MM.1S (cell line): ENCODE results near the gene USP49.

Source experiments
- DNase-seq: peaks from one replicate; pipeline ENCODE4 v3.0.0-alpha.2; 2015
- H2AFZ ChIP-seq: fragments of 300-600 bp; sonication (generic); 2 replicates; pipeline ENCODE4 v1.6.0; 2016; ENCODE audit warnings: antibody characterized with exemption, low read length
- H3F3A ChIP-seq: fragments of 300-600 bp; sonication (generic); 2 replicates; pipeline ENCODE4 v1.6.1; 2016; ENCODE audit warnings: mild to moderate bottlenecking, antibody characterized with exemption, low read length, moderate library complexity, mixed read lengths; ENCODE audit not compliant: insufficient read depth
- H3K27ac ChIP-seq: fragments of 300-600 bp; sonication (generic); 2 replicates; pipeline ENCODE4 v1.5.1; 2016; ENCODE audit warnings: mild to moderate bottlenecking, low read length
- H3K27me3 ChIP-seq: fragments of 300-600 bp; sonication (generic); replicated peaks from 2 replicates; pipeline ENCODE4 v1.6.0; 2016; ENCODE audit warnings: low read length; ENCODE audit not compliant: insufficient read depth
- H3K36me3 ChIP-seq: fragments of 300-600 bp; sonication (generic); replicated peaks from 2 replicates; pipeline ENCODE4 v1.6.1; 2016; ENCODE audit warnings: mild to moderate bottlenecking, low read length, mixed read lengths; ENCODE audit not compliant: insufficient read depth
- H3K4me1 ChIP-seq: fragments of 300-600 bp; sonication (generic); 2 replicates; pipeline ENCODE4 v1.6.1; 2016; ENCODE audit warnings: low read length, mixed read lengths
- H3K4me2 ChIP-seq: fragments of 300-600 bp; sonication (generic); 2 replicates; pipeline ENCODE4 v1.6.0; 2016; ENCODE audit warnings: low read depth, low read length
- H3K4me3 ChIP-seq: fragments of 300-600 bp; sonication (generic); 2 replicates; pipeline ENCODE4 v1.5.1; 2016; ENCODE audit warnings: low read length, mixed read lengths
- H3K79me2 ChIP-seq: fragments of 300-600 bp; sonication (generic); 2 replicates; pipeline ENCODE4 v1.6.1; 2016; ENCODE audit warnings: mixed run types, low read length, mixed read lengths
- H3K9ac ChIP-seq: fragments of 300-600 bp; sonication (generic); 2 replicates; pipeline ENCODE4 v1.6.1; 2016; ENCODE audit warnings: low read length, mixed read lengths
- H3K9me2 ChIP-seq: fragments of 300-600 bp; sonication (generic); replicated peaks from 2 replicates; pipeline ENCODE4 v1.6.1; 2016; ENCODE audit warnings: mild to moderate bottlenecking, low read length, mixed read lengths; ENCODE audit not compliant: insufficient read depth
- H3K9me3 ChIP-seq: fragments of 300-600 bp; sonication (generic); replicated peaks from 2 replicates; pipeline ENCODE4 v1.6.1; 2016; ENCODE audit warnings: mild to moderate bottlenecking, low read length, mixed read lengths; ENCODE audit not compliant: insufficient read depth
- H4K20me1 ChIP-seq: fragments of 300-600 bp; sonication (generic); 2 replicates; pipeline ENCODE4 v1.6.1; 2016; ENCODE audit warnings: mild to moderate bottlenecking, low read length, moderate library complexity, mixed read lengths; ENCODE audit not compliant: insufficient read depth
- EZH2 ChIP-seq: fragments of 300-600 bp; sonication (generic); optimal IDR thresholded peaks from 2 replicates; pipeline ENCODE3; 2017; ENCODE audit warnings: low read depth, mild to moderate bottlenecking, antibody characterized with exemption, low read length, mixed read lengths
- EZH2phosphoT487 ChIP-seq: fragments of 300-600 bp; sonication (generic); IDR thresholded peaks from 2 replicates; pipeline ENCODE4 v1.6.1; 2018; ENCODE audit warnings: antibody characterized with exemption, low read length
- TF ChIP-seq, protein P1 (sequence below): fragments of 300-600 bp; sonication (generic); IDR thresholded peaks from 2 replicates; pipeline ENCODE4 v1.5.1; 2016; ENCODE audit warnings: antibody characterized with exemption, low read length, mixed read lengths

USP49 gene

DNA sequence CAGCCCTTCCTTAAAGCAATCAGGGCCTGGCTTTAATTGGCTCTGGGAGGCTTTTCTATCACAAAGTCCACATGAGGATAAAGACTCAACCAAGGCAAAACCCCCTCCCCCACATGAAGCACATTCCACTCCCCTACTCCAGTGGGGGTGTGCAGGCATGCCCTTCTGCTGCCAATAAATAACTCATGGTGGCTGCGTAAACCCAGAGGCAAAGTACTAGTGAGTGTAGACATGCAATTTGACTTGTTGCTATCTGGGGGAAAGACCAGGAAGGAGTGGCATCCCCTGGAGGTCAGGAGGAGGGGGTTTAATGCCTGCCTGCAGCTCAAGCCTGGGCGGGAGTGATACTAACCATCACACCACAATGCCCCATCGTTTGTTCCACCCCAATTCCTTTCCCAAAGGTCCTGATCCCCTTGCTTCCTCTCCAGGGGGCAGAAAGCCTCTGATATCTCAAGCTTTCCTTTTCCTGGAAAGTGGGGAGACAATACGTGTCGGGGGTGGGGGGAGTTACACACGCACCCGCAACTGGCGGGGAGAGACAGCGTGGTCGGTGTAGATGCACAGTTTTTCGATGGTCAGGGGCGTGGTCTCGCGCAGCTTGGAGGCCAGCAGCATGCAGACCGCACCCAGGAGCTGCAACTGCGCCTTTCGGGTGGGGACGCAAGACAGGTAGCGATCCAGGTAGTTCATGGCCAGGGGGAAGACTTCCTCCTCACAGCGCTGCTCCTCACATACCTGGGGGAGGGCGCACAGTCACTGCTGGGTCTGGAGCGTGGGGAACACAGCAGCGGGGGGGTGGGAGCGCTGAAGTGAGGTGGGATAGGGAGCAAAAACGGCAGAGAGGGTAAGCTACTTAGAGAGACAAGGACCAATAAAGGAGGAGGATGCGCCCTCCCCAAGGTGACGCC, 44.9 kb upstream of the USP49 start:
- Histone ChIP-seq H3K9me2 (no peaks in the 10 kb centered on the region), H2AFZ (peak overlapping the region; percentile 93; the same call in 1 of the 2 replicates), H3K36me3 (0 out of 2 replicates have a peak, but pooled peaks cover 3% of the 10 kb centered on the region), H3K27me3 (no peaks in the 10 kb centered on the region), H3K79me2 (peaks cover 47% of the 10 kb centered on the region), H3K27ac (no peak overlapping the region), H3K9me3 (no peaks in the 10 kb centered on the region), H4K20me1 (no peaks in the 10 kb centered on the region), H3F3A (peaks cover 21% of the 10 kb centered on the region), H3K4me1 (peaks cover 31% of the 10 kb centered on the region), H3K4me3 (peak overlapping the region; percentile 99), H3K9ac (peak overlapping the region; percentile 68; the same call in 1 of the 2 replicates), H3K4me2 (peak overlapping the region; percentile 79)
- DNase-seq: no peak
- TF ChIP-seq EZH2phosphoT487: no peak
- TF ChIP-seq, protein P1, sequence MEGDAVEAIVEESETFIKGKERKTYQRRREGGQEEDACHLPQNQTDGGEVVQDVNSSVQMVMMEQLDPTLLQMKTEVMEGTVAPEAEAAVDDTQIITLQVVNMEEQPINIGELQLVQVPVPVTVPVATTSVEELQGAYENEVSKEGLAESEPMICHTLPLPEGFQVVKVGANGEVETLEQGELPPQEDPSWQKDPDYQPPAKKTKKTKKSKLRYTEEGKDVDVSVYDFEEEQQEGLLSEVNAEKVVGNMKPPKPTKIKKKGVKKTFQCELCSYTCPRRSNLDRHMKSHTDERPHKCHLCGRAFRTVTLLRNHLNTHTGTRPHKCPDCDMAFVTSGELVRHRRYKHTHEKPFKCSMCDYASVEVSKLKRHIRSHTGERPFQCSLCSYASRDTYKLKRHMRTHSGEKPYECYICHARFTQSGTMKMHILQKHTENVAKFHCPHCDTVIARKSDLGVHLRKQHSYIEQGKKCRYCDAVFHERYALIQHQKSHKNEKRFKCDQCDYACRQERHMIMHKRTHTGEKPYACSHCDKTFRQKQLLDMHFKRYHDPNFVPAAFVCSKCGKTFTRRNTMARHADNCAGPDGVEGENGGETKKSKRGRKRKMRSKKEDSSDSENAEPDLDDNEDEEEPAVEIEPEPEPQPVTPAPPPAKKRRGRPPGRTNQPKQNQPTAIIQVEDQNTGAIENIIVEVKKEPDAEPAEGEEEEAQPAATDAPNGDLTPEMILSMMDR: no peak
- no peak for TF ChIP-seq EZH2

GRCh38 chr6:41939176-41939847, 44.1 kb upstream of the USP49 start:
- H3K4me2 ChIP-seq: no peak overlapping the region
- H3K4me3 ChIP-seq: no peak overlapping the region
- no peak overlapping the region for H3K27ac ChIP-seq
- peaks cover 50% of the 10 kb centered on the region for H3K79me2 ChIP-seq
- H3K27me3 ChIP-seq: no peaks in the 10 kb centered on the region
- TF ChIP-seq EZH2phosphoT487 (no peak), EZH2 (no peak)
- TF ChIP-seq, protein P1: no peak
- H3K9ac ChIP-seq: no peak overlapping the region
- no peaks in the 10 kb centered on the region for H4K20me1 ChIP-seq
- no peaks in the 10 kb centered on the region for H3K9me3 ChIP-seq
- 0 out of 2 replicates have a peak, but pooled peaks cover 6% of the 10 kb centered on the region for H3K36me3 ChIP-seq
- peaks cover 24% of the 10 kb centered on the region for H3F3A ChIP-seq
- DNase-seq: no peak
- H3K9me2 ChIP-seq: no peaks in the 10 kb centered on the region
- H2AFZ ChIP-seq: no peak overlapping the region
- H3K4me1 ChIP-seq: peaks cover 34% of the 10 kb centered on the region

GRCh38 chr6:41938590-41939175, 43.5 kb upstream of the USP49 start:
- TF ChIP-seq EZH2phosphoT487 (no peak), EZH2 (no peak)
- TF ChIP-seq, protein P1: no peak
- Histone ChIP-seq H4K20me1 (no peaks in the 10 kb centered on the region), H3K27ac (no peak overlapping the region), H3K9ac (no peak overlapping the region), H3K36me3 (0 out of 2 replicates have a peak, but pooled peaks cover 9% of the 10 kb centered on the region), H3K27me3 (no peaks in the 10 kb centered on the region), H3K79me2 (peaks cover 54% of the 10 kb centered on the region), H3K4me1 (peaks cover 37% of the 10 kb centered on the region), H2AFZ (no peak overlapping the region), H3K4me2 (no peak overlapping the region), H3K4me3 (no peak overlapping the region), H3F3A (peaks cover 24% of the 10 kb centered on the region), H3K9me2 (no peaks in the 10 kb centered on the region), H3K9me3 (no peaks in the 10 kb centered on the region)
- DNase-seq: no peak
